GM10248 (cell line): ENCODE data around the gene PGP.

ENCODE experiments used
- CTCF ChIA-PET: fragments of 300-600 bp; sonication (Branson Sonifier 250); formaldehyde crosslinking; extraction: SDS; loops from one replicate; lab custom pipeline; 2021; ENCODE audit warnings: antibody characterized with exemption; lab: Yijun Ruan, JAX
- POLR2A ChIA-PET: fragments of 350-650 bp; sonication (Branson Sonifier 250); formaldehyde crosslinking; extraction: SDS; loops from one replicate; lab custom pipeline; 2020; ENCODE audit warnings: antibody characterized with exemption; lab: Yijun Ruan, JAX
- DNase-seq: peaks from one replicate; pipeline ENCODE4 v3.0.0; 2012; ENCODE audit errors: extremely low spot score
- CTCF ChIP-seq: IDR thresholded peaks from 2 replicates; pipeline ENCODE4 v1.5.1; 2012; ENCODE audit warnings: mild to moderate bottlenecking, low read depth; ENCODE audit errors: extremely low read depth, missing control alignments, control extremely low read depth

Gene PGP

GRCh38 chr16:2238838-2239675, 24.4 kb upstream of the PGP start:
- no peak for DNase-seq
- CTCF ChIA-PET: interaction anchor here (1.4 kb wide), 1 partner anchor 235 kb away, joined by 3 read pairs; no protein-coding TSS in a partner anchor
- POLR2A ChIA-PET: interaction anchor here (0.6 to 0.7 kb wide), 2 partner anchors 84 to 249 kb away, joined by 3 to 4 read pairs; partner anchors contain the start of gene TRAF7
- TF ChIP-seq CTCF: no peak

GRCh38 chr16:2238150-2238837, 23.7 kb upstream of the PGP start:
- POLR2A ChIA-PET: interaction anchor here (0.6 to 0.7 kb wide), 2 partner anchors 83 to 250 kb away, joined by 3 to 4 read pairs; partner anchors contain the start of gene TRAF7
- DNase-seq: no peak
- no peak for TF ChIP-seq CTCF
- CTCF ChIA-PET: interaction anchor here (1.2 to 1.4 kb wide), 2 partner anchors 13 to 234 kb away, joined by 3 to 4 read pairs; partner anchors contain the start of gene ECI1

- ChIA-PET POLR2A (interaction anchor here (1.2 kb wide), 1 partner anchor 82 kb away, joined by 3 read pairs; the partner anchor contains the start of gene TRAF7), CTCF (interaction anchor here (1.2 to 1.4 kb wide), 2 partner anchors 14 to 234 kb away, joined by 3 to 4 read pairs; partner anchors contain the start of gene ECI1)
- DNase-seq: no peak
- TF ChIP-seq CTCF: no peak
Observed at GRCh38 chr16:2237493-2238149, 23.0 kb upstream of the PGP start.

GRCh38 chr16:2237102-2237482, 22.5 kb upstream of the PGP start:
- TF ChIP-seq CTCF: no peak
- no peak for DNase-seq
- POLR2A ChIA-PET: interaction anchor here (1.2 kb wide), 1 partner anchor 82 kb away, joined by 3 read pairs; the partner anchor contains the start of gene TRAF7
- CTCF ChIA-PET: no interaction called here

- DNase-seq: no peak
- POLR2A ChIA-PET: interaction anchor here (1.2 kb wide), 1 partner anchor 81 kb away, joined by 3 read pairs; the partner anchor contains the start of gene TRAF7
- CTCF ChIA-PET: no interaction called here
- TF ChIP-seq CTCF: no peak
Observed at GRCh38 chr16:2236337-2237101, 21.9 kb upstream of the PGP start, which contains the start of gene DNASE1L2. TSS of gene DNASE1L2 (plus strand) at chr16:2236444. CDS start at chr16:2236817, 373 bp downstream.
